SK-N-SH treated with all-trans-retinoic acid at 6 μM for 48 hours (cell line): ENCODE data around the gene PHF19.

Experiments used
- ATAC-seq: fragments of 200-7000 bp; cut with Tn5 transposase; 3 replicates; pipeline ENCODE4 v1.9.1; 2020; ENCODE audit warnings: mild to moderate bottlenecking, moderate library complexity
- ARNTL ChIP-seq: fragments of 450-650 bp; formaldehyde crosslinking; IDR thresholded peaks from 2 replicates; pipeline ENCODE4 v1.5.0; 2020; ENCODE audit warnings: low read depth, mild to moderate bottlenecking, moderate library complexity, borderline replicate concordance
- BACH2 ChIP-seq: fragments of 250-450 bp; sonication (Bioruptor Pico); IDR thresholded peaks from 2 replicates; pipeline ENCODE4 v1.9.0; 2021; ENCODE audit warnings: mild to moderate bottlenecking, borderline replicate concordance
- CSDC2 ChIP-seq: fragments of 250-450 bp; sonication (Bioruptor Pico); IDR thresholded peaks from 2 replicates; pipeline ENCODE4 v1.5.0; 2020; ENCODE audit warnings: mild to moderate bottlenecking, moderate library complexity
- GLIS3 ChIP-seq: fragments of 250-450 bp; sonication (Bioruptor Pico); IDR thresholded peaks from 2 replicates; pipeline ENCODE4 v1.5.0; 2020; ENCODE audit warnings: mild to moderate bottlenecking, moderate library complexity
- ISL1 ChIP-seq: fragments of 250-450 bp; sonication (Bioruptor Pico); IDR thresholded peaks from 2 replicates; pipeline ENCODE4 v2.1.2; 2022; ENCODE audit warnings: mild to moderate bottlenecking, moderate library complexity
- OSR1 ChIP-seq: fragments of 250-450 bp; sonication (Bioruptor Pico); IDR thresholded peaks from 2 replicates; pipeline ENCODE4 v1.8.0; 2022; ENCODE audit warnings: moderate library complexity, mild to moderate bottlenecking, inconsistent platforms
- PPARA ChIP-seq: fragments of 250-450 bp; sonication (Bioruptor Pico); IDR thresholded peaks from 2 replicates; pipeline ENCODE4 v1.5.0; 2020; ENCODE audit warnings: mild to moderate bottlenecking, borderline replicate concordance
- RARB ChIP-seq: fragments of 250-450 bp; sonication (Bioruptor Pico); IDR thresholded peaks from 2 replicates; pipeline ENCODE4 v1.8.0; 2021; ENCODE audit warnings: mild to moderate bottlenecking, moderate library complexity
- SNAI2 ChIP-seq: fragments of 250-450 bp; sonication (Bioruptor Pico); IDR thresholded peaks from 2 replicates; pipeline ENCODE4 v1.5.0; 2020; ENCODE audit warnings: mild to moderate bottlenecking, moderate library complexity
- TCF4 ChIP-seq: fragments of 250-450 bp; sonication (Bioruptor Pico); IDR thresholded peaks from 2 replicates; pipeline ENCODE4 v1.8.0; 2021; ENCODE audit warnings: mild to moderate bottlenecking, moderate library complexity, borderline replicate concordance
- ZC3H10 ChIP-seq: fragments of 250-450 bp; sonication (Bioruptor Pico); IDR thresholded peaks from 2 replicates; pipeline ENCODE4 v1.5.1; 2021; ENCODE audit warnings: mild to moderate bottlenecking, moderate library complexity
- ZFP3 ChIP-seq: fragments of 250-450 bp; sonication (Bioruptor Pico); IDR thresholded peaks from 2 replicates; pipeline ENCODE4 v1.5.0; 2020; ENCODE audit warnings: mild to moderate bottlenecking, moderate library complexity
- ZNF565 ChIP-seq: fragments of 450-650 bp; formaldehyde crosslinking; conservative IDR thresholded peaks from 2 replicates; pipeline ENCODE4 v1.5.0; 2020; ENCODE audit warnings: low read depth, mild to moderate bottlenecking, moderate library complexity
- ZNF70 ChIP-seq: fragments of 450-650 bp; formaldehyde crosslinking; IDR thresholded peaks from 2 replicates; pipeline ENCODE4 v1.5.0; 2020; ENCODE audit warnings: mild to moderate bottlenecking, moderate library complexity
- ZNF8 ChIP-seq: fragments of 450-650 bp; formaldehyde crosslinking; IDR thresholded peaks from 2 replicates; pipeline ENCODE4 v1.5.0; 2020; ENCODE audit warnings: mild to moderate bottlenecking, moderate library complexity
- TF ChIP-seq, protein P1 (sequence below): fragments of 250-450 bp; sonication (Bioruptor Pico); IDR thresholded peaks from 2 replicates; pipeline ENCODE4 v1.5.1; 2021; ENCODE audit warnings: mild to moderate bottlenecking, moderate library complexity
- TF ChIP-seq, protein P2 (sequence below): fragments of 250-450 bp; sonication (Bioruptor Pico); IDR thresholded peaks from 2 replicates; pipeline ENCODE4 v1.8.0; 2020; ENCODE audit warnings: mild to moderate bottlenecking, moderate library complexity, borderline replicate concordance
- TF ChIP-seq, protein P3 (sequence below): fragments of 250-450 bp; sonication (Bioruptor Pico); IDR thresholded peaks from 2 replicates; pipeline ENCODE4 v1.8.0; 2021; ENCODE audit warnings: low read depth, mild to moderate bottlenecking, moderate library complexity, borderline replicate concordance
- TF ChIP-seq, protein P4 (sequence below): fragments of 250-450 bp; sonication (Bioruptor Pico); IDR thresholded peaks from 2 replicates; pipeline ENCODE4 v1.5.1; 2020; ENCODE audit warnings: low read depth, mild to moderate bottlenecking, moderate library complexity
- TF ChIP-seq, protein P5 (sequence below): fragments of 250-450 bp; sonication (Bioruptor Pico); IDR thresholded peaks from 2 replicates; pipeline ENCODE4 v1.5.0; 2020; ENCODE audit warnings: mild to moderate bottlenecking, moderate library complexity

The PHF19 gene

DNA sequence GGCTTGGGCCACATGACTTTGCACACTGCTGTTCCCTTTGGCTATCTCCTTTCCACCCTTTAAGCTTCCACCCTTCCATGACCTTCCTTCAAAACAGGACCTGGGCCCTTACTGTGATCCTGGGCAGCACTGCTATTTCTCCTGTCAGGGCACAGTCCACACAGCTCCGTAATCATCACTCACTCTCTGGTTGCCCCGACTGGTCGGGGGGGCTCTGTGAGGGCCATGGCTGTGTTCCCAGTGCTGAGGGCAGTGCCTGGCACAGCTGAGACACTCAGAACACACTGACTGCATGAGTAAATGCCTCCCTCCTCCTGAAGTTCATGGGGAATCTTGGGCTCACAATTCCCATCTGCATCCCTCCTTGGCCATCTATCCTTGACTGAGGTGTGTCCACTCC, 37.4 kb upstream of the PHF19 start:
- TF ChIP-seq, protein P1, sequence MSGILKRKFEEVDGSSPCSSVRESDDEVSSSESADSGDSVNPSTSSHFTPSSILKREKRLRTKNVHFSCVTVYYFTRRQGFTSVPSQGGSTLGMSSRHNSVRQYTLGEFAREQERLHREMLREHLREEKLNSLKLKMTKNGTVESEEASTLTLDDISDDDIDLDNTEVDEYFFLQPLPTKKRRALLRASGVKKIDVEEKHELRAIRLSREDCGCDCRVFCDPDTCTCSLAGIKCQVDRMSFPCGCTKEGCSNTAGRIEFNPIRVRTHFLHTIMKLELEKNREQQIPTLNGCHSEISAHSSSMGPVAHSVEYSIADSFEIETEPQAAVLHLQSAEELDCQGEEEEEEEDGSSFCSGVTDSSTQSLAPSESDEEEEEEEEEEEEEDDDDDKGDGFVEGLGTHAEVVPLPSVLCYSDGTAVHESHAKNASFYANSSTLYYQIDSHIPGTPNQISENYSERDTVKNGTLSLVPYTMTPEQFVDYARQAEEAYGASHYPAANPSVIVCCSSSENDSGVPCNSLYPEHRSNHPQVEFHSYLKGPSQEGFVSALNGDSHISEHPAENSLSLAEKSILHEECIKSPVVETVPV: no peak
- no peak for TF ChIP-seq CSDC2 (CRISPR knock-in tag)
- TF ChIP-seq OSR1 (CRISPR knock-in tag): no peak
- TF ChIP-seq, protein P2, sequence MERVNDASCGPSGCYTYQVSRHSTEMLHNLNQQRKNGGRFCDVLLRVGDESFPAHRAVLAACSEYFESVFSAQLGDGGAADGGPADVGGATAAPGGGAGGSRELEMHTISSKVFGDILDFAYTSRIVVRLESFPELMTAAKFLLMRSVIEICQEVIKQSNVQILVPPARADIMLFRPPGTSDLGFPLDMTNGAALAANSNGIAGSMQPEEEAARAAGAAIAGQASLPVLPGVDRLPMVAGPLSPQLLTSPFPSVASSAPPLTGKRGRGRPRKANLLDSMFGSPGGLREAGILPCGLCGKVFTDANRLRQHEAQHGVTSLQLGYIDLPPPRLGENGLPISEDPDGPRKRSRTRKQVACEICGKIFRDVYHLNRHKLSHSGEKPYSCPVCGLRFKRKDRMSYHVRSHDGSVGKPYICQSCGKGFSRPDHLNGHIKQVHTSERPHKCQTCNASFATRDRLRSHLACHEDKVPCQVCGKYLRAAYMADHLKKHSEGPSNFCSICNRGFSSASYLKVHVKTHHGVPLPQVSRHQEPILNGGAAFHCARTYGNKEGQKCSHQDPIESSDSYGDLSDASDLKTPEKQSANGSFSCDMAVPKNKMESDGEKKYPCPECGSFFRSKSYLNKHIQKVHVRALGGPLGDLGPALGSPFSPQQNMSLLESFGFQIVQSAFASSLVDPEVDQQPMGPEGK (CRISPR knock-in tag): no peak
- TF ChIP-seq, protein P3, sequence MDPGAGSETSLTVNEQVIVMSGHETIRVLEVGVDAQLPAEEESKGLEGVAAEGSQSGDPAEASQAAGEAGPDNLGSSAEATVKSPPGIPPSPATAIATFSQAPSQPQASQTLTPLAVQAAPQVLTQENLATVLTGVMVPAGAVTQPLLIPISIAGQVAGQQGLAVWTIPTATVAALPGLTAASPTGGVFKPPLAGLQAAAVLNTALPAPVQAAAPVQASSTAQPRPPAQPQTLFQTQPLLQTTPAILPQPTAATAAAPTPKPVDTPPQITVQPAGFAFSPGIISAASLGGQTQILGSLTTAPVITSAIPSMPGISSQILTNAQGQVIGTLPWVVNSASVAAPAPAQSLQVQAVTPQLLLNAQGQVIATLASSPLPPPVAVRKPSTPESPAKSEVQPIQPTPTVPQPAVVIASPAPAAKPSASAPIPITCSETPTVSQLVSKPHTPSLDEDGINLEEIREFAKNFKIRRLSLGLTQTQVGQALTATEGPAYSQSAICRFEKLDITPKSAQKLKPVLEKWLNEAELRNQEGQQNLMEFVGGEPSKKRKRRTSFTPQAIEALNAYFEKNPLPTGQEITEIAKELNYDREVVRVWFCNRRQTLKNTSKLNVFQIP (CRISPR knock-in tag): no peak
- TF ChIP-seq ARNTL (CRISPR knock-in tag): no peak
- no peak for TF ChIP-seq ZNF565 (CRISPR knock-in tag)
- TF ChIP-seq BACH2: no peak
- TF ChIP-seq ZC3H10: no peak
- no peak for TF ChIP-seq GLIS3
- TF ChIP-seq RARB: no peak
- TF ChIP-seq, all 23 proteins: peak for 0
- peak; percentile 21; the same call in 1 of the 3 replicates for ATAC-seq

DNA sequence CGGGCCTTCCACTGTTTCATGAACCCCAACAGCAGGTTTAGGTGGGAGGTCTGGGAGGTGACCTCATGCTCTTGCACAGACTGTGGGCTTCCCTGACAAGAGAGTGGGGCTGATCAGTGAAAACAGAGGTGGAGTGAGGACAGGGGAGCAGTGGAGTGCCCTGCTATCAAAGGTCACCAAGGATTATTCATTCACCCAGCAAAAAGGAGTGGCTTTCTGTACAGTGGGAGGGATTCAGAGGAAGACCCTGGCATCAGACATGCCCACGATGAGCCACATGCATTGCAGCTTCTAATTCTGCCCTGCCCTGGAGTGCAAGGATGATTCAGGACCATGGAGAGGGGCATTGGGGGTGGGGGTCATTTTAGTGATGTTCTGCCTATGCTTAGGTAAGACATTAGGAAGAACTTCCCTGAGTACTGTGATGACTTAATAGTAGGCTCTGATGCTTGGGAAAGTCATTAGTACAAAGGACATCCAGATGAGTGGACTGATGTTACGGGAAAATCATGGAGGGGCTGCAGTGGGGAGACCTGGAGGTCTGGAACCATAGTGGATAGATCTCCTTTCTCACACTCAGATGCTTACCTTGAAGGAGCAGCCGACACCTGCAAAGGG, 36.8 kb upstream of the PHF19 start:
- ATAC-seq: 0 out of 3 replicates have a peak, but pooled peaks have one; percentile 23
- TF ChIP-seq, protein P2 (CRISPR knock-in tag): no peak
- TF ChIP-seq CSDC2 (CRISPR knock-in tag) (0 out of 2 replicates have a peak, but pooled peaks have one; percentile 83), ZFP3 (CRISPR knock-in tag) (0 out of 2 replicates have a peak, but pooled peaks have one; percentile 22)

DNA sequence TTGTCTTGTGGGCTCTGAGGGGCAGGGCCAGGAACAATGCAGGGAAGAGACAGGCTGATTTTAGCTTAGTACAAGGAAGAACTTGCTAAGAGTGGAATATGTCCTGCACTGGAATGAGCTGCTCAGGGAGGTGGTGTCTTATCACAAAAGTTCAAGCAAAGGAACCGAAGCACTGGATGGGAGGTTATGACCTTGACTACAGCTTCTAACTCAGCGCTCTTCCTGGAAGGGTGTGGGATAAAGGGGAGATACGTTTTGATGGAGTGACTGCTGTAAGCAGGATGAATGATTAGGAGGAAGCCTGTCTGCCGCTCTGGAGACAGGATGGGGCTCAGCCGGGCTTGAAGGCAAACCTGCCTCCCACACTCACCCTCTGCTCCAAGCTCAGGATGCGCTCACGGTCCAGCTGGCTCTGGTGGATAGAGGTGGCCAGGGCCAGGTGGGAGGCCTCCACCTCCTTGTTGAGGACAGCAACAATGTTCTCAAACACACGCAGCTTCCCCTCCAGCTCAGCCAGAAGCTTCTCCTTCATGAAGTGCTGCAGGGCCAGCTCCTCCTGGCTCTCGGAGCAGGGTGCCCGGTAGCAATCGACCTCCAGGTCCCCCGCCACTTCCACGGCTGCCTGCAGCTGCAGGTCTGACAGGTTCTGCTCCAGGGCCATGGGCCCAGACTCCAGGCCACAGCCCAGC, 36.1 kb upstream of the PHF19 start:
- TF ChIP-seq TCF4 (CRISPR knock-in tag) (no peak), SNAI2 (CRISPR knock-in tag) (no peak), ZNF8 (CRISPR knock-in tag) (no peak), ZNF565 (CRISPR knock-in tag) (no peak)
- TF ChIP-seq, protein P2 (CRISPR knock-in tag): no peak
- TF ChIP-seq, all 23 proteins: peak for 0
- ATAC-seq: no peak

DNA sequence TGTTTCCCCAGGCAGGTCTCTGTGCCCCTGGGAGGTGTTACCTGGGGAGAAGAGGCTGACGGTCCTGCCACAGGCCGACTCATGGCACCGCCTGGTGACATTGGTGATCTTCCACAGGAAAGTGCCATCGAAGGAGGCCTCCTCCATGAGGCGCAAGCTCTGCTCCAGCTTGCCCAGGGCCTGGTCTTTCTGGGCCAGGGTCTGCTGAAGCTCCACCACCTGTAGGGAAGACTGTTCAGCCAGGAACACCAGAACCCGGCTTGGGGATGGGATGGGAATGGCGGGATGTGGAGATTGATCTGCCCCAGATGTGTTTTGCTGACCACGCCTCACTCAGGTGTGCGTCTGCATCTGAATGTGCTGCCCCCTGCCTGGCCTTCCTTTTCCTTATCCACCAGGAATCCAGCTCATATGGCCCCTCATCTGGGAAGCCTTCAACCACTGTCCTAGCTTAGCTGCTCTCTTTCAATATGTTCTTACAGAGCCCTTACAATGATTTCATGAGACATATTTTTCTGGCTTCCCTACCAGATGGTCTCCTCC, 34.4 kb upstream of the PHF19 start:
- no peak for ATAC-seq
- TF ChIP-seq PPARA: no peak
- no peak for TF ChIP-seq ISL1 (CRISPR knock-in tag)
- no peak for TF ChIP-seq ARNTL (CRISPR knock-in tag)
- TF ChIP-seq, protein P4, sequence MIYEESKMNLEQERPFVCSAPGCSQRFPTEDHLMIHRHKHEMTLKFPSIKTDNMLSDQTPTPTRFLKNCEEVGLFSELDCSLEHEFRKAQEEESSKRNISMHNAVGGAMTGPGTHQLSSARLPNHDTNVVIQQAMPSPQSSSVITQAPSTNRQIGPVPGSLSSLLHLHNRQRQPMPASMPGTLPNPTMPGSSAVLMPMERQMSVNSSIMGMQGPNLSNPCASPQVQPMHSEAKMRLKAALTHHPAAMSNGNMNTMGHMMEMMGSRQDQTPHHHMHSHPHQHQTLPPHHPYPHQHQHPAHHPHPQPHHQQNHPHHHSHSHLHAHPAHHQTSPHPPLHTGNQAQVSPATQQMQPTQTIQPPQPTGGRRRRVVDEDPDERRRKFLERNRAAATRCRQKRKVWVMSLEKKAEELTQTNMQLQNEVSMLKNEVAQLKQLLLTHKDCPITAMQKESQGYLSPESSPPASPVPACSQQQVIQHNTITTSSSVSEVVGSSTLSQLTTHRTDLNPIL (CRISPR knock-in tag): no peak
- no peak for TF ChIP-seq RARB
- no peak for TF ChIP-seq TCF4 (CRISPR knock-in tag)
- TF ChIP-seq, protein P5, sequence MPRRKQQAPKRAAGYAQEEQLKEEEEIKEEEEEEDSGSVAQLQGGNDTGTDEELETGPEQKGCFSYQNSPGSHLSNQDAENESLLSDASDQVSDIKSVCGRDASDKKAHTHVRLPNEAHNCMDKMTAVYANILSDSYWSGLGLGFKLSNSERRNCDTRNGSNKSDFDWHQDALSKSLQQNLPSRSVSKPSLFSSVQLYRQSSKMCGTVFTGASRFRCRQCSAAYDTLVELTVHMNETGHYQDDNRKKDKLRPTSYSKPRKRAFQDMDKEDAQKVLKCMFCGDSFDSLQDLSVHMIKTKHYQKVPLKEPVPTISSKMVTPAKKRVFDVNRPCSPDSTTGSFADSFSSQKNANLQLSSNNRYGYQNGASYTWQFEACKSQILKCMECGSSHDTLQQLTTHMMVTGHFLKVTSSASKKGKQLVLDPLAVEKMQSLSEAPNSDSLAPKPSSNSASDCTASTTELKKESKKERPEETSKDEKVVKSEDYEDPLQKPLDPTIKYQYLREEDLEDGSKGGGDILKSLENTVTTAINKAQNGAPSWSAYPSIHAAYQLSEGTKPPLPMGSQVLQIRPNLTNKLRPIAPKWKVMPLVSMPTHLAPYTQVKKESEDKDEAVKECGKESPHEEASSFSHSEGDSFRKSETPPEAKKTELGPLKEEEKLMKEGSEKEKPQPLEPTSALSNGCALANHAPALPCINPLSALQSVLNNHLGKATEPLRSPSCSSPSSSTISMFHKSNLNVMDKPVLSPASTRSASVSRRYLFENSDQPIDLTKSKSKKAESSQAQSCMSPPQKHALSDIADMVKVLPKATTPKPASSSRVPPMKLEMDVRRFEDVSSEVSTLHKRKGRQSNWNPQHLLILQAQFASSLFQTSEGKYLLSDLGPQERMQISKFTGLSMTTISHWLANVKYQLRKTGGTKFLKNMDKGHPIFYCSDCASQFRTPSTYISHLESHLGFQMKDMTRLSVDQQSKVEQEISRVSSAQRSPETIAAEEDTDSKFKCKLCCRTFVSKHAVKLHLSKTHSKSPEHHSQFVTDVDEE (CRISPR knock-in tag): no peak
- no peak for TF ChIP-seq ZNF70 (CRISPR knock-in tag)
- no peak for TF ChIP-seq ZNF565 (CRISPR knock-in tag)
